HepG2 (cell line): ENCODE data around the gene NOC2L. TPM values are rescaled to one million over a fixed set of nuclear protein-coding genes. Genes with fewer than 3 reads are reported as not detected.

ENCODE experiments used
- AKAP8 ChIP-seq: sonication (generic); formaldehyde crosslinking; IDR thresholded peaks from 2 replicates; pipeline ENCODE4 v1.5.1; 2020; ENCODE audit warnings: mild to moderate bottlenecking, missing genetic modification reagents
- KLF6 ChIP-seq: IDR thresholded peaks from 2 replicates; pipeline ENCODE4 v1.8.0; 2016; ENCODE audit warnings: missing biosample characterization, missing genetic modification reagents
- LCORL ChIP-seq, 2 experiments: fragments of 450-650 bp in 1 of 2; sonication (generic) in 1 of 2; formaldehyde crosslinking in 1 of 2; IDR thresholded peaks; 2 replicates each; pipeline versions ENCODE4 v1.5.0 to v1.6.1; 2017 to 2020; ENCODE audit warnings: antibody characterized with exemption in 1 of 2, missing genetic modification reagents in 1 of 2
- MBD4 ChIP-seq: IDR thresholded peaks from 2 replicates; pipeline ENCODE4 v1.6.1; 2012; ENCODE audit warnings: low read length, inconsistent platforms, borderline replicate concordance
- MEIS2 ChIP-seq: sonication (generic); formaldehyde crosslinking; IDR thresholded peaks from 2 replicates; pipeline ENCODE4 v1.9.0; 2021; ENCODE audit warnings: mild to moderate bottlenecking, missing genetic modification reagents
- RFXAP ChIP-seq: sonication (generic); formaldehyde crosslinking; IDR thresholded peaks from 2 replicates; pipeline ENCODE4 v1.4.0; 2020; ENCODE audit warnings: missing genetic modification reagents, borderline replicate concordance
- SNAI1 ChIP-seq: sonication (generic); formaldehyde crosslinking; IDR thresholded peaks from 2 replicates; pipeline ENCODE4 v1.5.0; 2020; ENCODE audit warnings: mild to moderate bottlenecking, missing genetic modification reagents, borderline replicate concordance
- SOX13 ChIP-seq, 3 experiments: fragments of 450-650 bp in 1 of 3; sonication (generic) in 1 of 3; formaldehyde crosslinking in 1 of 3; IDR thresholded peaks in 2 of 3; conservative IDR thresholded peaks in 1 of 3; 2 replicates each; pipeline versions ENCODE4 v1.5.0 to v1.6.1; 2016 to 2020; ENCODE audit warnings: antibody characterized with exemption in 1 of 3, mild to moderate bottlenecking in 1 of 3, missing compliant biosample characterization in 1 of 3, missing genetic modification reagents in 1 of 3, moderate library complexity in 1 of 3
- TAF1 ChIP-seq: sonication (generic); formaldehyde crosslinking; IDR thresholded peaks from 2 replicates; pipeline ENCODE4 v1.4.0; 2020; ENCODE audit warnings: missing genetic modification reagents
- TOPORS ChIP-seq: sonication (generic); formaldehyde crosslinking; IDR thresholded peaks from 2 replicates; pipeline ENCODE4 v1.8.0; 2023; ENCODE audit warnings: mild to moderate bottlenecking, missing genetic modification reagents
- YEATS4 ChIP-seq: sonication (generic); formaldehyde crosslinking; IDR thresholded peaks from 2 replicates; pipeline ENCODE4 v1.4.0; 2020; ENCODE audit warnings: missing genetic modification reagents, borderline replicate concordance
- ZFP36 ChIP-seq: fragments of 150-350 bp; IDR thresholded peaks from 2 replicates; pipeline ENCODE4 v1.6.1; 2018; ENCODE audit warnings: borderline replicate concordance, low read length, low read depth; ENCODE audit not compliant: partially characterized antibody
- ZNF20 ChIP-seq: sonication (generic); formaldehyde crosslinking; IDR thresholded peaks from 2 replicates; pipeline ENCODE4 v1.4.0; 2020; ENCODE audit warnings: mild to moderate bottlenecking, moderate library complexity, missing genetic modification reagents
- ZNF207 ChIP-seq: fragments of 450-650 bp; IDR thresholded peaks from 2 replicates; pipeline ENCODE4 v1.6.1; 2016; ENCODE audit warnings: antibody characterized with exemption, borderline replicate concordance
- ZNF253 ChIP-seq: sonication (generic); formaldehyde crosslinking; IDR thresholded peaks from 2 replicates; pipeline ENCODE4 v1.8.0; 2022; ENCODE audit warnings: mild to moderate bottlenecking, missing genetic modification reagents, borderline replicate concordance
- ZNF678 ChIP-seq: sonication (generic); formaldehyde crosslinking; IDR thresholded peaks from 2 replicates; pipeline ENCODE4 v1.4.0; 2020; ENCODE audit warnings: mild to moderate bottlenecking, missing genetic modification reagents
- ZNF720 ChIP-seq: sonication (generic); formaldehyde crosslinking; IDR thresholded peaks from 2 replicates; pipeline ENCODE4 v1.4.0; 2020; ENCODE audit warnings: missing genetic modification reagents
- ZNF883 ChIP-seq: sonication (generic); formaldehyde crosslinking; IDR thresholded peaks from 2 replicates; pipeline ENCODE4 v1.5.1; 2020; ENCODE audit warnings: mild to moderate bottlenecking, missing genetic modification reagents; ENCODE audit errors: not compliant biosample characterization
- ZZZ3 ChIP-seq: sonication (generic); formaldehyde crosslinking; IDR thresholded peaks from 2 replicates; pipeline ENCODE4 v1.4.0; 2020; ENCODE audit warnings: missing genetic modification reagents, mild to moderate bottlenecking, borderline replicate concordance
- polyA plus RNA-seq, 8 experiments: library from polyadenylated mRNA; depleted of rRNA in 3 of 8; stranded (reverse) in 7 of 8; unstranded in 1 of 8; fragments of >200 nt; fragmentation: Illumina TruSeq in 4 of 8; extraction: Trizol in 4 of 8; gene quantifications; 2 replicates each; pipeline versions ENCODE4 v1.2.1 to v1.2.3, GENCODE V29; 2011 to 2016; ENCODE audit warnings: low read depth in 4 of 8, missing spikeins in 1 of 8, mixed read lengths in 1 of 8; ENCODE audit not compliant: insufficient read depth in 1 of 8
- total RNA-seq, 5 experiments: library from RNA; depleted of rRNA; stranded (reverse); fragments of >200 nt; fragmentation: Illumina TruSeq; extraction: Trizol; gene quantifications; 2 replicates each; pipeline ENCODE4 v1.2.3, GENCODE V29; 2016; ENCODE audit warnings: low read depth in 1 of 5
- TF ChIP-seq, protein P1 (sequence below): conservative IDR thresholded peaks from 2 replicates; pipeline ENCODE4 v1.6.1; 2018; ENCODE audit warnings: missing genetic modification reagents
- TF ChIP-seq, protein P2 (sequence below): sonication (generic); formaldehyde crosslinking; IDR thresholded peaks from 2 replicates; pipeline ENCODE4 v1.4.0; 2020; ENCODE audit warnings: mild to moderate bottlenecking, missing genetic modification reagents
- TF ChIP-seq, protein P3 (sequence below): sonication (generic); formaldehyde crosslinking; IDR thresholded peaks from 2 replicates; pipeline ENCODE4 v1.4.0; 2020; ENCODE audit warnings: low read depth, mild to moderate bottlenecking, missing genetic modification reagents
- TF ChIP-seq, protein P4 (sequence below): sonication (generic); formaldehyde crosslinking; IDR thresholded peaks from 2 replicates; pipeline ENCODE4 v1.5.0; 2020; ENCODE audit warnings: missing genetic modification reagents
- TF ChIP-seq, protein P5 (sequence below): sonication (generic); formaldehyde crosslinking; IDR thresholded peaks from 2 replicates; pipeline ENCODE4 v1.5.0; 2020; ENCODE audit warnings: missing genetic modification reagents, mild to moderate bottlenecking, borderline replicate concordance

Gene NOC2L
- total and polyA plus RNA-seq, 2 of the 13 experiments (the other 11 are each of a cell fraction or from before 2014, with no cell fraction given): 32.0 to 103 TPM

DNA sequence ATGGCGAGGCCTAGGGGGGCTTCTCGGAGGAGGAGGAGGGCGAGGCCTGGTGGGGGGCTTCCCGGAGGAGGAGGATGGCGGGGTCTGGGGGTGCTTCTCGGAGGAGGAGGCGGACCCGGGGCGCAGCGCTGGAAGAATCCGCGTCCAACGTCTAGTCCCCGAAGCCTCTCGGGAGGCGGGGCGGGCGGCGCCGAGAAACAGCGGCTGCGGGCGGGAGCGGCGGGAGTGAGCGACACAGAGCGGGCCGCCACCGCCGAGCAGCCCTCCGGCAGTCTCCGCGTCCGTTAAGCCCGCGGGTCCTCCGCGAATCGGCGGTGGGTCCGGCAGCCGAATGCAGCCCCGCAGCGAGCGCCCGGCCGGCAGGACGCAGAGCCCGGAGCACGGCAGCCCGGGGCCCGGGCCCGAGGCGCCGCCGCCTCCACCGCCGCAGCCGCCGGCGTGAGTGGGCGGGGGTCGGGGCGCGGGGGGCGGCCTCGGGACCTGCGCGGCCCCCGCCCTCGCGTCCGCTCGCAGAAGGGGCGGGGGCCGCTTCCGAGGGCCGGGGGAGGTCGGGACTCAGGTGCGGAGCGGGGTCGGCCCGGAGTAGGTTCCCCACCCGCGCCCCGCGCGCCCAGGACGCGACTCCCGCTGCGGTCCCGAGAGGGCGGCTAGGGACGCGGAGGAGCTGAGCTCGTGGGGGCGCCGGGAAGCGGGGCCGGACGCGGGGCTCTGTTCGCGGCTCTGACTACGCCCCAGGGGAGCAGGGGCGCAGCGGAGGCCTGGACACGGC, 1.5 kb upstream of the NOC2L start, which contains the start of gene KLHL17 (continued):
- TF ChIP-seq ZNF883 (CRISPR knock-in tag): no peak
- no peak for TF ChIP-seq ZZZ3
- TF ChIP-seq ZNF253 (CRISPR knock-in tag): no peak
- TF ChIP-seq MEIS2 (CRISPR knock-in tag): peak; percentile 23; the same call in 1 of the 2 replicates
- no peak for TF ChIP-seq ZNF720
- TF ChIP-seq, protein P1, sequence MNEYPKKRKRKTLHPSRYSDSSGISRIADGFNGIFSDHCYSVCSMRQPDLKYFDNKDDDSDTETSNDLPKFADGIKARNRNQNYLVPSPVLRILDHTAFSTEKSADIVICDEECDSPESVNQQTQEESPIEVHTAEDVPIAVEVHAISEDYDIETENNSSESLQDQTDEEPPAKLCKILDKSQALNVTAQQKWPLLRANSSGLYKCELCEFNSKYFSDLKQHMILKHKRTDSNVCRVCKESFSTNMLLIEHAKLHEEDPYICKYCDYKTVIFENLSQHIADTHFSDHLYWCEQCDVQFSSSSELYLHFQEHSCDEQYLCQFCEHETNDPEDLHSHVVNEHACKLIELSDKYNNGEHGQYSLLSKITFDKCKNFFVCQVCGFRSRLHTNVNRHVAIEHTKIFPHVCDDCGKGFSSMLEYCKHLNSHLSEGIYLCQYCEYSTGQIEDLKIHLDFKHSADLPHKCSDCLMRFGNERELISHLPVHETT (CRISPR knock-in tag): 0 out of 2 replicates have a peak, but pooled peaks have one; percentile 60
- TF ChIP-seq ZFP36: peak; percentile 99
- TF ChIP-seq KLF6 (CRISPR knock-in tag): no peak
- no peak for TF ChIP-seq ZNF207
- TF ChIP-seq ZNF20 (CRISPR knock-in tag): no peak
- no peak for TF ChIP-seq MBD4
- TF ChIP-seq, protein P2, sequence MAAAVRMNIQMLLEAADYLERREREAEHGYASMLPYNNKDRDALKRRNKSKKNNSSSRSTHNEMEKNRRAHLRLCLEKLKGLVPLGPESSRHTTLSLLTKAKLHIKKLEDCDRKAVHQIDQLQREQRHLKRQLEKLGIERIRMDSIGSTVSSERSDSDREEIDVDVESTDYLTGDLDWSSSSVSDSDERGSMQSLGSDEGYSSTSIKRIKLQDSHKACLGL: 0 out of 2 replicates have a peak, but pooled peaks have one; percentile 32
- no peak for TF ChIP-seq LCORL (IDR thresholded peaks at IDR 0.05)
- no peak for TF ChIP-seq LCORL (CRISPR knock-in tag; IDR thresholded peaks at IDR 0.05)
- TF ChIP-seq, protein P3, sequence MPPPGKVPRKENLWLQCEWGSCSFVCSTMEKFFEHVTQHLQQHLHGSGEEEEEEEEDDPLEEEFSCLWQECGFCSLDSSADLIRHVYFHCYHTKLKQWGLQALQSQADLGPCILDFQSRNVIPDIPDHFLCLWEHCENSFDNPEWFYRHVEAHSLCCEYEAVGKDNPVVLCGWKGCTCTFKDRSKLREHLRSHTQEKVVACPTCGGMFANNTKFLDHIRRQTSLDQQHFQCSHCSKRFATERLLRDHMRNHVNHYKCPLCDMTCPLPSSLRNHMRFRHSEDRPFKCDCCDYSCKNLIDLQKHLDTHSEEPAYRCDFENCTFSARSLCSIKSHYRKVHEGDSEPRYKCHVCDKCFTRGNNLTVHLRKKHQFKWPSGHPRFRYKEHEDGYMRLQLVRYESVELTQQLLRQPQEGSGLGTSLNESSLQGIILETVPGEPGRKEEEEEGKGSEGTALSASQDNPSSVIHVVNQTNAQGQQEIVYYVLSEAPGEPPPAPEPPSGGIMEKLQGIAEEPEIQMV (CRISPR knock-in tag): 0 out of 2 replicates have a peak, but pooled peaks have one; percentile 53
- TF ChIP-seq AKAP8 (CRISPR knock-in tag): 0 out of 2 replicates have a peak, but pooled peaks have one; percentile 17
- TF ChIP-seq, protein P4, sequence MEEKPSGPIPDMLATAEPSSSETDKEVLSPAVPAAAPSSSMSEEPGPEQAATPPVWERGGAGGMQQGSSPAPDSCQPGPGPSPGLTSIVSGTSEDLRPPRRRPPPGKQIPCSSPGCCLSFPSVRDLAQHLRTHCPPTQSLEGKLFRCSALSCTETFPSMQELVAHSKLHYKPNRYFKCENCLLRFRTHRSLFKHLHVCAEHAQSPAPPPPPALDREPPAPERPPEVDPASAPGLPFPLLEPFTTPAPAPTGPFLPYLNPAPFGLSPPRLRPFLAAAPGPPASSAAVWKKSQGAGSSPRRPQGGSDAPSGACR (CRISPR knock-in tag): 0 out of 2 replicates have a peak, but pooled peaks have one; percentile 54
- TF ChIP-seq SNAI1: no peak
- 0 out of 2 replicates have a peak, but pooled peaks have one; percentile 44 for TF ChIP-seq ZNF678 (CRISPR knock-in tag)
- no peak for TF ChIP-seq TOPORS (CRISPR knock-in tag)
- TF ChIP-seq RFXAP (CRISPR knock-in tag): no peak
- TF ChIP-seq, protein P5, sequence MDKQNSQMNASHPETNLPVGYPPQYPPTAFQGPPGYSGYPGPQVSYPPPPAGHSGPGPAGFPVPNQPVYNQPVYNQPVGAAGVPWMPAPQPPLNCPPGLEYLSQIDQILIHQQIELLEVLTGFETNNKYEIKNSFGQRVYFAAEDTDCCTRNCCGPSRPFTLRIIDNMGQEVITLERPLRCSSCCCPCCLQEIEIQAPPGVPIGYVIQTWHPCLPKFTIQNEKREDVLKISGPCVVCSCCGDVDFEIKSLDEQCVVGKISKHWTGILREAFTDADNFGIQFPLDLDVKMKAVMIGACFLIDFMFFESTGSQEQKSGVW: no peak
- TF ChIP-seq TAF1 (CRISPR knock-in tag): peak; percentile 40; the same call in 1 of the 2 replicates
- TF ChIP-seq SOX13 (IDR thresholded peaks at IDR 0.05): no peak
- TF ChIP-seq SOX13 (CRISPR knock-in tag; conservative IDR thresholded peaks at IDR 0.05 in 1 of 2, IDR thresholded peaks at IDR 0.05 in 1 of 2): peak in 1 of 2 experiments; percentile 23; a peak in 1 of 4 replicates
- 0 out of 2 replicates have a peak, but pooled peaks have one; percentile 14 for TF ChIP-seq YEATS4 (CRISPR knock-in tag)
